Uterus (tissue), 2 donors: Measurements from ENCODE around the gene FST.

Experiments used
- POLR2A ChIP-seq, 2 donors: fragments of 450-650 bp; IDR thresholded peaks; one replicate each; pipeline ENCODE4 v1.6.1; 2016; ENCODE audit warnings: antibody characterized with exemption in 2 of 2, mild to moderate bottlenecking in 1 of 2, moderate library complexity in 1 of 2
- TF ChIP-seq, protein P1 (sequence below), 4 experiments: fragments of 200-600 bp in 2 of 4; fragments of 450-650 bp in 2 of 4; sonication (generic) in 2 of 4; IDR thresholded peaks; one replicate each; pipeline ENCODE4 v1.5.1; 2016 to 2019; ENCODE audit warnings: antibody characterized with exemption in 4 of 4, mild to moderate bottlenecking in 2 of 4, moderate library complexity in 1 of 4

DNA sequence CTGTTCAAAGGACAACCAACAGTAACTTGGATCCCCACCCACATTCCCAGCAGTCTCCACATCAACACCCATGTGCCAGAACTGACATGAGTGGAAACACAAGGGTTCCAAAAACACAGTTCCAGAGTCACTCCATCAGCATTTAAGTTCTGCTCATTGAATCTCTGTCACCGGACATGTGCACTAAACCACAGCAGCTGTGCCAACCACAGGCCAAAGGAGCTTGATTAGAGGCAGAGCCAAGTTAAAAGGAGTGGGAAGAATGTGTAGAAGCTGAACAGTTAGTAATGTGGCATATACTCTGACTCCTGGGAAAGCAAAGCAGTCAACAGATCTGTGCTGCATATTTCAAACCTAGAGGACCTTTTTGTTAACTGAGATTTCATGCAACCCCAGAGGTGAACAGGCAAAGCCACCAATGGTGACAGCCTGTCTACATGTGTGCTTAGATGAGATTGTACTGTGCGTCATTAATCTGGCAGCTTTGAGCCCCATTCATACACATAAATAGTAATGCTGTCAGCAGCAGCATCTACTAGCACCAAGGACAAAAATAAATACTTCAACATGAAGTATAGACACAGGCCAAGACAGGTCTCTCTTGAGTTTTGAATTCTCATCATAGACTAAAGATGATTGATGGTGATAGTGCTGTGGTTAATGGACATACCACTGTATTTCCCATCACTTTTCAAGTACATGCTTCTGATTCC is 16.4 kb upstream of the FST start:
- no peak for TF ChIP-seq POLR2A (IDR thresholded peaks at IDR 0.05)
- TF ChIP-seq, protein P1, sequence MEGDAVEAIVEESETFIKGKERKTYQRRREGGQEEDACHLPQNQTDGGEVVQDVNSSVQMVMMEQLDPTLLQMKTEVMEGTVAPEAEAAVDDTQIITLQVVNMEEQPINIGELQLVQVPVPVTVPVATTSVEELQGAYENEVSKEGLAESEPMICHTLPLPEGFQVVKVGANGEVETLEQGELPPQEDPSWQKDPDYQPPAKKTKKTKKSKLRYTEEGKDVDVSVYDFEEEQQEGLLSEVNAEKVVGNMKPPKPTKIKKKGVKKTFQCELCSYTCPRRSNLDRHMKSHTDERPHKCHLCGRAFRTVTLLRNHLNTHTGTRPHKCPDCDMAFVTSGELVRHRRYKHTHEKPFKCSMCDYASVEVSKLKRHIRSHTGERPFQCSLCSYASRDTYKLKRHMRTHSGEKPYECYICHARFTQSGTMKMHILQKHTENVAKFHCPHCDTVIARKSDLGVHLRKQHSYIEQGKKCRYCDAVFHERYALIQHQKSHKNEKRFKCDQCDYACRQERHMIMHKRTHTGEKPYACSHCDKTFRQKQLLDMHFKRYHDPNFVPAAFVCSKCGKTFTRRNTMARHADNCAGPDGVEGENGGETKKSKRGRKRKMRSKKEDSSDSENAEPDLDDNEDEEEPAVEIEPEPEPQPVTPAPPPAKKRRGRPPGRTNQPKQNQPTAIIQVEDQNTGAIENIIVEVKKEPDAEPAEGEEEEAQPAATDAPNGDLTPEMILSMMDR (IDR thresholded peaks at IDR 0.05), result no peak
